C4-2B (cell line): ENCODE measurements around the gene SCYGR1.

ENCODE experiments used
- CTCF ChIP-seq: fragments of 450-650 bp; conservative IDR thresholded peaks from 2 replicates; pipeline ENCODE4 v1.5.1; 2017; ENCODE audit warnings: mild to moderate bottlenecking
- ZFX ChIP-seq: fragments of 450-650 bp; IDR thresholded peaks from 2 replicates; pipeline ENCODE4 v1.6.1; 2017

DNA sequence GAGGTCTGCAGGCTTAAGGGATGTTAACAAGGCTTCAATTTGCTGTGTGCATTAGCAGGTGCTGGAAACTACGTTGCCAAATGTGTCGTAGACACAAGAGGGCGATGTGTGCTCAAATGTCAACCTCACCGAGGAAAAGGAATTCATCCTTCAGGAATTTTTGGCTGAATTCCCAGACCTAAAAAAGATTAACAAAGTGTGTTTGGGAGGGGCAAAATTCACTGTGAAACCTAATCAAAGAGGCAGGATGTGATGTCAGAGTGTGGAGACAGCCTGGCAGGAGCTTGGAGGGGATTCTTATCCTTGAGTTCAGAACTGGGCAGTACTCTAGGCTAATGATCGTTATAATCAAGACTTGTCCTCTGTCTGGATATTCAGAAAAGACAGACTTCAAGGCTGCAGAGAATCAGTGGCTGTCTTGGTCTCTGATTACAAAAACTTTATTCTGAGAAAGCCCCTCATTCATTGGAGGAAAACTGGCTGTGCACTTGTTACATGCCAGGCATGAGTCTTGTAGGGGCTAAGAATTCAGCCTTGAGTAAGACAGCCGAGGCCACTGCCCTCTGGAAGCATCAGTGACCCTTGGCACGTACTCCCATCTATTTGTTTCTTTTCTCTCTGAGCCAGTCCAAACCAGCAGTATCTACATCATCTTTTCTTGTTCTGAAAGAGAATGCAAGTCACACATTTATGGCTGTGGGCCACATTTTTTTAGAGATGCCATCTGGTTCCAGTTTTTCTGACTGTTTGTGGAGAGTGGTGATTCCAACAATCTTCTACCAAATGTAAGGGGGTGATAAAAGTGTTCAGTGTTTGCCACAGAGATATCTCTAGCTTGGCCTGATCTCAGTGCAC, 18.7 kb upstream of the SCYGR1 start:
- TF ChIP-seq CTCF (peak; percentile 82), ZFX (no peak)
